Pancreas (tissue), 10 donors: ENCODE results near the gene FAM53B. TPM values are rescaled to one million over a fixed set of nuclear protein-coding genes. Genes with fewer than 3 reads are reported as not detected.

Source experiments
- ATAC-seq, 4 donors: fragments of 200-7000 bp; cut with Tn5 transposase; one replicate each; pipeline versions ENCODE4 v1.8.0 to v1.9.1; 2020; ENCODE audit warnings: mild to moderate bottlenecking in 4 of 4, moderate library complexity in 4 of 4
- DNase-seq, 6 donors: peaks; one replicate each; pipeline ENCODE4 v3.0.0-alpha.2; 2020
- FAIRE-seq: peaks from 2 replicates; lab custom pipeline; 2012; peaks lifted over from hg19 to GRCh38; lab: Jason Lieb, UNC
- H3K27ac ChIP-seq, 4 donors: fragments of 200-600 bp; sonication (generic); 1 replicate in 3 of 4; 2 replicates in 1 of 4; pipeline versions ENCODE4 v1.5.0 to v1.8.0; 2020
- H3K27me3 ChIP-seq, 4 donors: fragments of 200-600 bp; one replicate each; pipeline ENCODE4 v1.8.0; 2021
- H3K36me3 ChIP-seq, 3 donors: fragments of 200-600 bp; sonication (generic) in 1 of 3; one replicate each; pipeline versions ENCODE4 v1.5.0 to v1.8.0; 2020 to 2021
- H3K4me1 ChIP-seq, 3 donors: fragments of 200-600 bp; one replicate each; pipeline ENCODE4 v1.8.0; 2021
- H3K4me3 ChIP-seq, 4 donors: fragments of 200-600 bp; sonication (generic) in 2 of 4; one replicate each; pipeline versions ENCODE4 v1.5.0 to v1.8.0; 2020 to 2021
- H3K9me3 ChIP-seq, 4 donors: fragments of 200-600 bp; one replicate each; pipeline ENCODE4 v1.8.0; 2021
- CTCF ChIP-seq, 4 donors: fragments of 200-600 bp; sonication (generic) in 3 of 4; IDR thresholded peaks; one replicate each; pipeline versions ENCODE4 v1.5.0 to v1.8.0; 2021; ENCODE audit warnings: antibody characterized with exemption in 4 of 4
- WGBS, 2 donors: extraction: QIAGEN DNeasy Blood & Tissue Kit; methylation state at CpG; one replicate each; pipeline ENCODE4 v1.1.7; 2013; 5-methylcytosine and 5-hydroxymethylcytosine counted together
- intact Hi-C, 3 donors: fragments of 100-400 bp; cut with DNase I; formaldehyde crosslinking; loops; one replicate each; pipeline versions ENCODE4 v1.11.1 to v1.14.2; 2022
- polyA plus RNA-seq, 2 donors: library from polyadenylated mRNA; stranded (reverse); fragments of 200-250 nt; gene quantifications; one replicate each; pipeline ENCODE4 v1.2.3, GENCODE V29; 2013
- total RNA-seq, 6 donors: library from RNA; stranded (reverse); fragmentation: NEBNext Ultra II Directional in 4 of 6; extraction: Animal tissue kit (Norgen Biotek cat#: 25700) in 4 of 6; gene quantifications; one replicate each; pipeline versions ENCODE4 v1.2.1 to v1.2.4, GENCODE V29; 2021 to 2023
- donor health status: healthy with polysubstance abuse.
- donor health status: DM: no; HTN: no; CAD: no; lungs with moderate emphysema.
- donor health status: DM: no; HTN: no; CAD: no.
- donor health status: control.
- donor health status: control.
- donor health status: Bipolar disorder and iron deficiency.
- donor health status: DM: yes; HTN: yes; CAD: no.
- donor health status: DM: no; HTN: no; CAD: no.
- donor health status: DM: no; HTN: no; CAD: no.
- donor health status: DM: yes; HTN: yes; CAD: no.

Gene FAM53B
- total and polyA plus RNA-seq, 8 donors, result 5.3 to 16.4 (median 8.5) TPM

GRCh38 chr10:124755581-124755980 is 11.4 kb upstream of the FAM53B start:
- Histone ChIP-seq H3K27me3 (no peaks in the 10 kb centered on the region), H3K27ac (no peak overlapping the region), H3K9me3 (no peaks in the 10 kb centered on the region), H3K4me3 (no peak overlapping the region), H3K36me3 (no peaks in the 10 kb centered on the region), H3K4me1 (no peaks in the 10 kb centered on the region)
- intact Hi-C loops, result no loop called here
- no peak for FAIRE-seq
- WGBS, 2 donors, result 62 to 75% methylated on average over 2 of the region's 2 CpGs
- no peak for TF ChIP-seq CTCF (IDR thresholded peaks at IDR 0.05)
- no peak for DNase-seq
- ATAC-seq, result no peak

DNA sequence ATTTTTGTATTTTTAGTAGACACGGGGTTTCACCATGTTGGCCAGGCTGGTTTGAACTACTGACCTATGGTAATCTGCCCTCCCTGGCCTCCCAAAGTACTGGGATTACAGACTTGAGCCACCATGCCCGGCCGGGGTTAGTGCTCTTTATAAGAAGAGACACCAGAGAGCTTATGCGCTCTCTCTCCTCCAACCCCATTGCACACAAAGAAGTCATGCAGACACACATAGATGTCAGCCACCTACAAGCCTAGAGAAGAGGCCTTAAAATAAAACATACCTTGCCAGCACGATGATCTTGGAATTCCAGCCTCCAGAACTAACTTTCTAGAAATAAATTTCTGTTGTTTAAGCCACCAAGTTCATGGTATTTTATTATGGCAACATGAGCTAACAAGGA is 10.0 kb upstream of the FAM53B start:
- DNase-seq, result no peak
- no peak for FAIRE-seq
- no peaks in the 10 kb centered on the region for H3K27me3 ChIP-seq

GRCh38 chr10:124748953-124749645 is 4.9 kb upstream of the FAM53B start:
- no peaks in the 10 kb centered on the region for H3K9me3 ChIP-seq
- H3K4me1 ChIP-seq, result peaks cover 0 to 9% (median 7%) of the 10 kb centered on the region in 3 donors
- DNase-seq, result no peak
- no peak overlapping the region for H3K27ac ChIP-seq
- H3K4me3 ChIP-seq, result no peak overlapping the region
- no peak for ATAC-seq
- intact Hi-C loops, result no loop called here
- no peak for TF ChIP-seq CTCF (IDR thresholded peaks at IDR 0.05)
- no peaks in the 10 kb centered on the region for H3K27me3 ChIP-seq
- no peaks in the 10 kb centered on the region for H3K36me3 ChIP-seq
- WGBS, 2 donors, result 73 to 78% methylated on average over 4 of the region's 4 CpGs
- FAIRE-seq, result no peak

More for the DNA sequence above, 10.0 kb upstream of the FAM53B start:
- H3K36me3 ChIP-seq, result no peaks in the 10 kb centered on the region
- intact Hi-C loops, result no loop called here
- H3K4me3 ChIP-seq, result no peak overlapping the region
- no peaks in the 10 kb centered on the region for H3K9me3 ChIP-seq
- no peak overlapping the region for H3K27ac ChIP-seq
- H3K4me1 ChIP-seq, result no peaks in the 10 kb centered on the region
- TF ChIP-seq CTCF (IDR thresholded peaks at IDR 0.05), result no peak
- 94 to 97% methylated on average over 5 of the region's 5 CpGs for WGBS, 2 donors
- ATAC-seq, result no peak

DNA sequence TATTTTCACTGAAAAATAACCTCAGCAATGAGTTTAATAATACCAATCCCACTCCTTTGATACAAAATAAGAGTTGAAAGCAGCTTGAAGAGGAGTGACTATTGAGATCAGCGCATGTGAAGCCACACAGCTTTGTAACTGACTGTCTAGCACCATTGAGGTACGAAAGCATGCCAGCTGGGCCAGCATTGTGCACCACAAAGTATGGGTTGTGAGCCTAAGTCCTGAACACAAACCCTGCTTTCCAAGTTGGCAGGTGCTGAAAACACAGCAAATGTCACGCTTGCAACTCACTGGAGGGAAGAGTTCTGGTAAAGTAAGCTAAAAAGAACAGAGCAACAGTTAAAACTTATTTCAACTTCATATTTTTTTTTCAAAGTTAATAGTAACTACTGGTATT is 4.0 kb upstream of the FAM53B start:
- no peak for TF ChIP-seq CTCF (IDR thresholded peaks at IDR 0.05)
- Histone ChIP-seq H3K27me3 (no peaks in the 10 kb centered on the region), H3K4me1 (peaks cover 0 to 9% (median 7%) of the 10 kb centered on the region in 3 donors), H3K27ac (no peak overlapping the region), H3K4me3 (no peak overlapping the region), H3K36me3 (no peaks in the 10 kb centered on the region), H3K9me3 (no peaks in the 10 kb centered on the region)
- FAIRE-seq (no peak), ATAC-seq (no peak), DNase-seq (no peak)
- 93 to 95% methylated on average over 3 of the region's 3 CpGs for WGBS, 2 donors
- intact Hi-C loops, result no loop called here

DNA sequence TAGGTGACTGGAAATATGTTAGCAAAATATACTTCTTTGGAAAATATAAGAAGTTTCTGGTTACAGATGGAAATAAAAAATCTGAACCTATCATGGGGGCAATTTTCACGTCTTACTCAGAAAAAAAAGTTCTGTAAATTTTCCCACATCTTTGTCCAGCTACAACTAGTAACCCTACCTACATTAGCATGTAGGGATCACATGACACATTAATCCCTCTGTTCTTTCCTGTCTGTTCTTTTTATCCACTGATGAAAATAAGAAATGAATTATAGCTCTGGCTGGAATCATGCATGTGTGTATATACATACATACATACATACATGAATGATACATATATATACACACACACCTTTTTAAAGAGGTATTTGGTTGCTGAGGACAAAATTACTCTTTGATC is 3.6 kb upstream of the FAM53B start:
- intact Hi-C loops, result no loop called here
- DNase-seq (no peak), FAIRE-seq (no peak), ATAC-seq (no peak)
- Histone ChIP-seq H3K27ac (no peak overlapping the region), H3K27me3 (no peaks in the 10 kb centered on the region), H3K36me3 (no peaks in the 10 kb centered on the region), H3K4me3 (no peak overlapping the region), H3K4me1 (peaks cover 0 to 9% (median 7%) of the 10 kb centered on the region in 3 donors), H3K9me3 (no peaks in the 10 kb centered on the region)
- WGBS, 2 donors, result 92 to 96% methylated on average over 1 of the region's 1 CpG
- TF ChIP-seq CTCF (IDR thresholded peaks at IDR 0.05), result no peak
